ENCODE results near the gene VCL. TPM values are rescaled to one million over a fixed set of nuclear protein-coding genes. Genes with fewer than 3 reads are reported as not detected.

Gene VCL
- total RNA-seq, 2 donors from 2014 or later = 173 to 216 TPM

DNA sequence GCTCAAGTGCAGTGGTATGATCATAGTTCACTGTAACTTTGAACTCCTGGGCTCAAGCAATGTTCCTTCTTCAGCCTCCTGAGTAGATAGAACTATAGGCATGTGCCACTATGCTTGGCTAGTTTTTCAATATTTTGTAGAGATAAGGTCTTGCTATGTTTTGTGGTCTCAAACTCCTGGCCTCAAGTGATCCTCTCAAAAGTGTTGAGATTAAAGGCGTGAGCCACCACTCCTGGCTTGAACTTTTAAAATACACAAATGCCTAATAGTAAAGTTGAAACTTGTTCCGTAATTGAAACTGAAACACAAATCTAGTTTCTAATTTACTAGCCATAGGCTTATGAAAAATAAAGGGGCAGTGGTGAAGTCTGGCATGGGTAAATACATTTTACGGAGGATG lies 87.0 kb downstream of the VCL start:
- no peaks in the 10 kb centered on the region for H3K9me3 ChIP-seq
- no peak overlapping the region for H3K4me3 ChIP-seq
- no peak overlapping the region for H3K27ac ChIP-seq
- no peak for DNase-seq (ENCODE audit: low spot score)
- peaks cover 51% of the 10 kb centered on the region for H3K36me3 ChIP-seq
- TF ChIP-seq, protein P1, sequence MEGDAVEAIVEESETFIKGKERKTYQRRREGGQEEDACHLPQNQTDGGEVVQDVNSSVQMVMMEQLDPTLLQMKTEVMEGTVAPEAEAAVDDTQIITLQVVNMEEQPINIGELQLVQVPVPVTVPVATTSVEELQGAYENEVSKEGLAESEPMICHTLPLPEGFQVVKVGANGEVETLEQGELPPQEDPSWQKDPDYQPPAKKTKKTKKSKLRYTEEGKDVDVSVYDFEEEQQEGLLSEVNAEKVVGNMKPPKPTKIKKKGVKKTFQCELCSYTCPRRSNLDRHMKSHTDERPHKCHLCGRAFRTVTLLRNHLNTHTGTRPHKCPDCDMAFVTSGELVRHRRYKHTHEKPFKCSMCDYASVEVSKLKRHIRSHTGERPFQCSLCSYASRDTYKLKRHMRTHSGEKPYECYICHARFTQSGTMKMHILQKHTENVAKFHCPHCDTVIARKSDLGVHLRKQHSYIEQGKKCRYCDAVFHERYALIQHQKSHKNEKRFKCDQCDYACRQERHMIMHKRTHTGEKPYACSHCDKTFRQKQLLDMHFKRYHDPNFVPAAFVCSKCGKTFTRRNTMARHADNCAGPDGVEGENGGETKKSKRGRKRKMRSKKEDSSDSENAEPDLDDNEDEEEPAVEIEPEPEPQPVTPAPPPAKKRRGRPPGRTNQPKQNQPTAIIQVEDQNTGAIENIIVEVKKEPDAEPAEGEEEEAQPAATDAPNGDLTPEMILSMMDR (IDR thresholded peaks at IDR 0.05) = no peak
- H3K27me3 ChIP-seq = no peaks in the 10 kb centered on the region
- peaks cover 0 to 17% of the 10 kb centered on the region in 2 donors for H3K4me1 ChIP-seq

DNA sequence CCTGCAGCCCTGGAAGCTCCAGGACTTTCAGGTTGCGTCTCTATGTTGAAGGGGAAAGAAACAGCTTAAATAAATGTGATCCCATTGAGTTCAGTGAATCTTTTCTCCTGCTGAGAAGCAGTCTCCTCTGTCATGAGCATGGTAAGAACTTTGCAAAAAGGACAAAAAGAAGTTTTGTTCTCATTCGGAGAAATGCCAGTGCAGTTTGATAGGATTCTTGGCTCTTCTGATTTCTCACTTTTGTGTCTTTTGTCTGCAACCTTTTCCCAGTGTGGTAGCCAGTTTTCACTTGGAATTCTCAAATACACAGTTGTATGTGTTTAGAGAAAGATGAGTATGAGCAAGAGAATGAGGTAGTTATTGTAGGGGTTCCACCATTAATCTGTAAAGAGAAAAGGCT lies 88.4 kb downstream of the VCL start:
- no peak overlapping the region for H3K27ac ChIP-seq
- peaks cover 0 to 3% of the 10 kb centered on the region in 2 donors for H3K4me1 ChIP-seq
- TF ChIP-seq, protein P1 (IDR thresholded peaks at IDR 0.05) = no peak
- DNase-seq (ENCODE audit: low spot score) = no peak
- H3K36me3 ChIP-seq = peaks cover 65% of the 10 kb centered on the region
- no peak overlapping the region for H3K4me3 ChIP-seq
- H3K27me3 ChIP-seq = no peaks in the 10 kb centered on the region
- no peaks in the 10 kb centered on the region for H3K9me3 ChIP-seq

DNA sequence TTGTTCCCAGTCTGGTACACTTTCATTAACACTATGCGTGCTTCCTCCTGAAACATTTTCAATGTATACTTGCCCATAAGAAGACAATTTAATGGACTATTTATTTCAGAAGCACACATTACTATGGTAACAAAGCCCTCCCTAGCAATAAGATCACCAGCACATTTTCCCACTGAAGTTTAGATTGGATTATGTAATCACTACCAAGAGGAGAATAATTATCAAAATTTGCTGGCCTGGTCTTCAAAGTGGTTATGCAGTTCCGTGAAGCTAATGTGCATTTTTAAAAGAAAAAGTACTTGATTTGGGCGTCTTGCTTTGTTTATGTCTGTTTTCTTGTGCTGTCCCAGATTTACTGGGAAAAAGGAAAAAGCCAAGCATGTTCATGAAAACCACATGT lies 90.8 kb downstream of the VCL start:
- Histone ChIP-seq H3K36me3 (peaks cover 78% of the 10 kb centered on the region), H3K27ac (no peak overlapping the region), H3K9me3 (no peaks in the 10 kb centered on the region), H3K4me1 (no peaks in the 10 kb centered on the region), H3K27me3 (no peaks in the 10 kb centered on the region), H3K4me3 (no peak overlapping the region)
- DNase-seq (ENCODE audit: low spot score) = no peak
- TF ChIP-seq, protein P1 (IDR thresholded peaks at IDR 0.05) = no peak

DNA sequence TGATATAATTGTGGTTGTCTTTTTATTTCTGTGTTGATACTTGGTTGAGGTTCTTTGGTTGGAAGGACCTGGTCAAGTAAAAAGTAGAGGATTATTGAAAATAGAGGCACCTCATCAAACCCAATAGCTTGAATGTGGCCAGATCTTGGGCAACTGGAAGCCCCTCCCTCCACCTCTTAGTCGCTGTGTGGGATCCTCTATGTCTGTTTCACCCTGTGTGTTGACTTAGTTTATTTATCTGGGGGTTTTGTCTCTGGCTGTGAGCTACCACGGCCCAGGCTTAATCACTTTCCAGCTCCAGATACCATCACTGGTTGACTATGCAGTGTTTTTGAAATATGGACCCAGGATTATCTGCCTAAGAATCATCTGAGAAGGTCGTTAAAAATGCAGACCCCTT lies 94.5 kb downstream of the VCL start:
- Histone ChIP-seq H3K4me3 (no peak overlapping the region), H3K36me3 (peaks cover 90% of the 10 kb centered on the region), H3K4me1 (no peaks in the 10 kb centered on the region), H3K9me3 (no peaks in the 10 kb centered on the region), H3K27me3 (no peaks in the 10 kb centered on the region), H3K27ac (no peak overlapping the region)
- DNase-seq (ENCODE audit: low spot score) = no peak
- TF ChIP-seq, protein P1 (IDR thresholded peaks at IDR 0.05) = no peak

DNA sequence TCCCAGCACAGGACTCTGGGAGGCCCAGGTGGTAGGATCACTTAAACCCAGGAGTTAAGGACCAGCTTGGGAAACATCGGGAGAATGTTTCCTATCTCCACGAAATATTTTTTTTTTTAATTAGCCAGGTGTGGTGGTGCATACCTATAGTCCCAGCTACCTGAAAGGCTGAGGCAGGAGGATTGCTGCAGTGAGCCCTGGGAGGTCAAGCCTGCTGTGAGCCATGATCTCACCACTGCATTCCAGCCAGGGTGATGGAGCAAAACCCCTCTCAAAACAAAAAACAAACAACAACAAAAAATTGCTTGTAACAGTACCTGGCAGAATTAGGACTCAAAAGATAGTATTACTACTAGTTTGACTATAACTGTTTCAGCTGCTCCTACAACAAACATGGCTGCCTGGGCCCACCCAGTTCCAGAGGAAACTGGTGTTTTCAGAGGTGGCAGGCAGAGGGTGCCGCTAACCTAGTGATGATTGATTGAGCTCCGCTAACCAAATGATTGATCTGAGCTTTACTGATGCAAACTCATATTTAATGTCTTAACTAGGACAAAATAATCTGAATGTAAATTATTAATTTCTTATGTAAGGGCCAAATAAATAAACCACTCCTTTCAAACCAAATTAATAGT lies 95.7 kb downstream of the VCL start:
- Histone ChIP-seq H3K4me1 (no peaks in the 10 kb centered on the region), H3K4me3 (no peak overlapping the region), H3K36me3 (peaks cover 99% of the 10 kb centered on the region), H3K27me3 (no peaks in the 10 kb centered on the region), H3K9me3 (no peaks in the 10 kb centered on the region), H3K27ac (no peak overlapping the region)
- TF ChIP-seq, protein P1 (IDR thresholded peaks at IDR 0.05) = no peak
- no peak for DNase-seq (ENCODE audit: low spot score)

DNA sequence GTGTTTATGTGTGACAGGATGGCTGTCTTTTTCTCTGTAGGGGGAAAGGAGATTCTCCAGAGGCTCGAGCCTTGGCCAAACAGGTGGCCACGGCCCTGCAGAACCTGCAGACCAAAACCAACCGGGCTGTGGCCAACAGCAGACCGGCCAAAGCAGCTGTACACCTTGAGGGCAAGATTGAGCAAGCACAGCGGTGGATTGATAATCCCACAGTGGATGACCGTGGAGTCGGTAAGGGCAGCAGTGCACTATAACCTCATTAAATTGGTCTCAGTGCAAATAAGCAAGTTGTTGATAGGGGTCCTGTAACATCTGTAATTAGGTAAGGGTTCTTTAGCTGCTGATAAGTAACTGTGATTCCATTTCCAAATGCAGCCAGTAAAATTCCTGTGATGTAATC lies 96.3 kb downstream of the VCL start:
- Histone ChIP-seq H3K4me1 (no peaks in the 10 kb centered on the region), H3K27me3 (no peaks in the 10 kb centered on the region), H3K4me3 (no peak overlapping the region), H3K9me3 (no peaks in the 10 kb centered on the region), H3K27ac (no peak overlapping the region), H3K36me3 (peaks cover 99% of the 10 kb centered on the region)
- DNase-seq (ENCODE audit: low spot score) = no peak
- TF ChIP-seq, protein P1 (IDR thresholded peaks at IDR 0.05) = no peak

Measured in right atrium auricular region (tissue), 2 donors.